ENCODE results near the gene PPP3CA. TPM values are rescaled to one million over a fixed set of nuclear protein-coding genes. Genes with fewer than 3 reads are reported as not detected.

The PPP3CA gene
- 26.8 and 27.0 TPM in 2 replicates for total RNA-seq (2014; rRNA removed; shearing (Covaris generic))
- 36.5 and 45.2 TPM in 2 replicates for polyA plus RNA-seq (2016; fragmentation: Nextera tagmentation; extraction: Ambion mirVana)
- long read RNA-seq, partial matches to known transcripts = 15 of 25 reads
- long read RNA-seq, other reads (novel, unspliced or antisense) = 6 of 25 reads

DNA sequence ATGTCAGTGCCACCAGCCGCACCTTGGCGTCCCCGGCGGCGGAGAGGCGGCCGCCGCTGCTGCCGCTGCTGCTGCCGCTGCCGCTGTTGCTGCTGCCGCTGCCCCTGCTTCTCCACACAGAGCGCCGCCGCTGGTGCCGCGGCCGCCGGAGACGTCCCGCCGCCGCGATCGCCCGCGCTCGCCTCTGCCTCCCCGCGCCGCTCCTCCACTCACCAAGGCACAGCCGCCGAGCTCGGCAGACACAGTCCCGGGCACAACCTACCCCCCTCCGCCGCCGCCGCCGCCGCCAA, at the start of gene PPP3CA:
Gene PPP3CA (minus strand): TSS at position 260 of the 290 bp plus-strand sequence.
- 0 out of 2 replicates have a peak, but pooled peaks cover 3% of the 10 kb centered on the region for H3F3A ChIP-seq (replicated peaks; ENCODE audit: low read depth)
- ATAC-seq = no peak

More for the DNA sequence above, at the start of gene PPP3CA:
- Histone ChIP-seq H4K20me1 (replicated peaks; ENCODE audit: insufficient read depth) (0 out of 2 replicates have a peak, but pooled peaks cover 5% of the 10 kb centered on the region), H3K79me2 (replicated peaks; ENCODE audit: insufficient read depth) (peaks cover 36% of the 10 kb centered on the region), H3K4me3 (peak within 1 kb of the TSS; percentile 95), H3K27me3 (ENCODE audit: insufficient read depth) (peaks cover 27% of the 10 kb centered on the region), H2AFZ (peak within 1 kb of the TSS; percentile 96), H3K9me2 (ENCODE audit: insufficient read depth) (no peaks in the 10 kb centered on the region), H3K36me3 (ENCODE audit: insufficient read depth) (no peaks in the 10 kb centered on the region), H3K4me2 (peak within 1 kb of the TSS; percentile 97), H3K27ac (ENCODE audit: low read depth) (peak within 1 kb of the TSS; percentile 95), H3K4me1 (ENCODE audit: insufficient read depth) (peaks cover 16% of the 10 kb centered on the region)
- Mint-ChIP-seq H3K4me1 (peaks cover 29% of the 10 kb centered on the region), H3K27me3 (ENCODE audit: insufficient read depth, low read depth, poor library complexity) (peaks cover 17% of the 10 kb centered on the region), H3K9me3 (peaks cover 4% of the 10 kb centered on the region; the same call in 1 of the 3 replicates), H3K36me3 (ENCODE audit: low read depth) (no peaks in the 10 kb centered on the region; the same call in 2 of the 3 replicates), H3K4me3 (peak within 1 kb of the TSS; percentile 98), H3K27ac (peak within 1 kb of the TSS; percentile 82)
- no peak for DNase-seq (ENCODE audit: low spot score)
- TF ChIP-seq ZNF331 (CRISPR knock-in tag; IDR thresholded peaks at IDR 0.05; ENCODE audit: low read depth) = no peak
- TF ChIP-seq CREB1 (CRISPR knock-in tag; IDR thresholded peaks at IDR 0.05; ENCODE audit: low read depth) = no peak
- no peak for TF ChIP-seq POLR2AphosphoS5 (IDR thresholded peaks at IDR 0.05; ENCODE audit: low read depth)
- TF ChIP-seq STAT1 (IDR thresholded peaks at IDR 0.05; ENCODE audit: unreplicated experiment) = no peak
- TF ChIP-seq, protein P1, sequence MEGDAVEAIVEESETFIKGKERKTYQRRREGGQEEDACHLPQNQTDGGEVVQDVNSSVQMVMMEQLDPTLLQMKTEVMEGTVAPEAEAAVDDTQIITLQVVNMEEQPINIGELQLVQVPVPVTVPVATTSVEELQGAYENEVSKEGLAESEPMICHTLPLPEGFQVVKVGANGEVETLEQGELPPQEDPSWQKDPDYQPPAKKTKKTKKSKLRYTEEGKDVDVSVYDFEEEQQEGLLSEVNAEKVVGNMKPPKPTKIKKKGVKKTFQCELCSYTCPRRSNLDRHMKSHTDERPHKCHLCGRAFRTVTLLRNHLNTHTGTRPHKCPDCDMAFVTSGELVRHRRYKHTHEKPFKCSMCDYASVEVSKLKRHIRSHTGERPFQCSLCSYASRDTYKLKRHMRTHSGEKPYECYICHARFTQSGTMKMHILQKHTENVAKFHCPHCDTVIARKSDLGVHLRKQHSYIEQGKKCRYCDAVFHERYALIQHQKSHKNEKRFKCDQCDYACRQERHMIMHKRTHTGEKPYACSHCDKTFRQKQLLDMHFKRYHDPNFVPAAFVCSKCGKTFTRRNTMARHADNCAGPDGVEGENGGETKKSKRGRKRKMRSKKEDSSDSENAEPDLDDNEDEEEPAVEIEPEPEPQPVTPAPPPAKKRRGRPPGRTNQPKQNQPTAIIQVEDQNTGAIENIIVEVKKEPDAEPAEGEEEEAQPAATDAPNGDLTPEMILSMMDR (conservative IDR thresholded peaks at IDR 0.05; ENCODE audit: low read depth in 2 of 2) = no peak
- TF ChIP-seq, protein P2, sequence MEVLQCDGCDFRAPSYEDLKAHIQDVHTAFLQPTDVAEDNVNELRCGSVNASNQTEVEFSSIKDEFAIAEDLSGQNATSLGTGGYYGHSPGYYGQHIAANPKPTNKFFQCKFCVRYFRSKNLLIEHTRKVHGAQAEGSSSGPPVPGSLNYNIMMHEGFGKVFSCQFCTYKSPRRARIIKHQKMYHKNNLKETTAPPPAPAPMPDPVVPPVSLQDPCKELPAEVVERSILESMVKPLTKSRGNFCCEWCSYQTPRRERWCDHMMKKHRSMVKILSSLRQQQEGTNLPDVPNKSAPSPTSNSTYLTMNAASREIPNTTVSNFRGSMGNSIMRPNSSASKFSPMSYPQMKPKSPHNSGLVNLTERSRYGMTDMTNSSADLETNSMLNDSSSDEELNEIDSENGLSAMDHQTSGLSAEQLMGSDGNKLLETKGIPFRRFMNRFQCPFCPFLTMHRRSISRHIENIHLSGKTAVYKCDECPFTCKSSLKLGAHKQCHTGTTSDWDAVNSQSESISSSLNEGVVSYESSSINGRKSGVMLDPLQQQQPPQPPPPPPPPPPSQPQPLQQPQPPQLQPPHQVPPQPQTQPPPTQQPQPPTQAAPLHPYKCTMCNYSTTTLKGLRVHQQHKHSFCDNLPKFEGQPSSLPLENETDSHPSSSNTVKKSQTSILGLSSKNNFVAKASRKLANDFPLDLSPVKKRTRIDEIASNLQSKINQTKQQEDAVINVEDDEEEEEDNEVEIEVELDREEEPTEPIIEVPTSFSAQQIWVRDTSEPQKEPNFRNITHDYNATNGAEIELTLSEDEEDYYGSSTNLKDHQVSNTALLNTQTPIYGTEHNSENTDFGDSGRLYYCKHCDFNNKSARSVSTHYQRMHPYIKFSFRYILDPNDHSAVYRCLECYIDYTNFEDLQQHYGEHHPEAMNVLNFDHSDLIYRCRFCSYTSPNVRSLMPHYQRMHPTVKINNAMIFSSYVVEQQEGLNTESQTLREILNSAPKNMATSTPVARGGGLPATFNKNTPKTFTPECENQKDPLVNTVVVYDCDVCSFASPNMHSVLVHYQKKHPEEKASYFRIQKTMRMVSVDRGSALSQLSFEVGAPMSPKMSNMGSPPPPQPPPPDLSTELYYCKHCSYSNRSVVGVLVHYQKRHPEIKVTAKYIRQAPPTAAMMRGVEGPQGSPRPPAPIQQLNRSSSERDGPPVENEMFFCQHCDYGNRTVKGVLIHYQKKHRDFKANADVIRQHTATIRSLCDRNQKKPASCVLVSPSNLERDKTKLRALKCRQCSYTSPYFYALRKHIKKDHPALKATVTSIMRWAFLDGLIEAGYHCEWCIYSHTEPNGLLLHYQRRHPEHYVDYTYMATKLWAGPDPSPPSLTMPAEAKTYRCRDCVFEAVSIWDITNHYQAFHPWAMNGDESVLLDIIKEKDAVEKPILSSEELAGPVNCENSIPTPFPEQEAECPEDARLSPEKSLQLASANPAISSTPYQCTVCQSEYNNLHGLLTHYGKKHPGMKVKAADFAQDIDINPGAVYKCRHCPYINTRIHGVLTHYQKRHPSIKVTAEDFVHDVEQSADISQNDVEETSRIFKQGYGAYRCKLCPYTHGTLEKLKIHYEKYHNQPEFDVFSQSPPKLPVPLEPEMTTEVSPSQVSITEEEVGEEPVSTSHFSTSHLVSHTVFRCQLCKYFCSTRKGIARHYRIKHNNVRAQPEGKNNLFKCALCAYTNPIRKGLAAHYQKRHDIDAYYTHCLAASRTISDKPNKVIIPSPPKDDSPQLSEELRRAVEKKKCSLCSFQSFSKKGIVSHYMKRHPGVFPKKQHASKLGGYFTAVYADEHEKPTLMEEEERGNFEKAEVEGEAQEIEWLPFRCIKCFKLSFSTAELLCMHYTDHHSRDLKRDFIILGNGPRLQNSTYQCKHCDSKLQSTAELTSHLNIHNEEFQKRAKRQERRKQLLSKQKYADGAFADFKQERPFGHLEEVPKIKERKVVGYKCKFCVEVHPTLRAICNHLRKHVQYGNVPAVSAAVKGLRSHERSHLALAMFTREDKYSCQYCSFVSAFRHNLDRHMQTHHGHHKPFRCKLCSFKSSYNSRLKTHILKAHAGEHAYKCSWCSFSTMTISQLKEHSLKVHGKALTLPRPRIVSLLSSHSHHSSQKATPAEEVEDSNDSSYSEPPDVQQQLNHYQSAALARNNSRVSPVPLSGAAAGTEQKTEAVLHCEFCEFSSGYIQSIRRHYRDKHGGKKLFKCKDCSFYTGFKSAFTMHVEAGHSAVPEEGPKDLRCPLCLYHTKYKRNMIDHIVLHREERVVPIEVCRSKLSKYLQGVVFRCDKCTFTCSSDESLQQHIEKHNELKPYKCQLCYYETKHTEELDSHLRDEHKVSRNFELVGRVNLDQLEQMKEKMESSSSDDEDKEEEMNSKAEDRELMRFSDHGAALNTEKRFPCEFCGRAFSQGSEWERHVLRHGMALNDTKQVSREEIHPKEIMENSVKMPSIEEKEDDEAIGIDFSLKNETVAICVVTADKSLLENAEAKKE (CRISPR knock-in tag; IDR thresholded peaks at IDR 0.05) = no peak
- TF ChIP-seq, protein P3, sequence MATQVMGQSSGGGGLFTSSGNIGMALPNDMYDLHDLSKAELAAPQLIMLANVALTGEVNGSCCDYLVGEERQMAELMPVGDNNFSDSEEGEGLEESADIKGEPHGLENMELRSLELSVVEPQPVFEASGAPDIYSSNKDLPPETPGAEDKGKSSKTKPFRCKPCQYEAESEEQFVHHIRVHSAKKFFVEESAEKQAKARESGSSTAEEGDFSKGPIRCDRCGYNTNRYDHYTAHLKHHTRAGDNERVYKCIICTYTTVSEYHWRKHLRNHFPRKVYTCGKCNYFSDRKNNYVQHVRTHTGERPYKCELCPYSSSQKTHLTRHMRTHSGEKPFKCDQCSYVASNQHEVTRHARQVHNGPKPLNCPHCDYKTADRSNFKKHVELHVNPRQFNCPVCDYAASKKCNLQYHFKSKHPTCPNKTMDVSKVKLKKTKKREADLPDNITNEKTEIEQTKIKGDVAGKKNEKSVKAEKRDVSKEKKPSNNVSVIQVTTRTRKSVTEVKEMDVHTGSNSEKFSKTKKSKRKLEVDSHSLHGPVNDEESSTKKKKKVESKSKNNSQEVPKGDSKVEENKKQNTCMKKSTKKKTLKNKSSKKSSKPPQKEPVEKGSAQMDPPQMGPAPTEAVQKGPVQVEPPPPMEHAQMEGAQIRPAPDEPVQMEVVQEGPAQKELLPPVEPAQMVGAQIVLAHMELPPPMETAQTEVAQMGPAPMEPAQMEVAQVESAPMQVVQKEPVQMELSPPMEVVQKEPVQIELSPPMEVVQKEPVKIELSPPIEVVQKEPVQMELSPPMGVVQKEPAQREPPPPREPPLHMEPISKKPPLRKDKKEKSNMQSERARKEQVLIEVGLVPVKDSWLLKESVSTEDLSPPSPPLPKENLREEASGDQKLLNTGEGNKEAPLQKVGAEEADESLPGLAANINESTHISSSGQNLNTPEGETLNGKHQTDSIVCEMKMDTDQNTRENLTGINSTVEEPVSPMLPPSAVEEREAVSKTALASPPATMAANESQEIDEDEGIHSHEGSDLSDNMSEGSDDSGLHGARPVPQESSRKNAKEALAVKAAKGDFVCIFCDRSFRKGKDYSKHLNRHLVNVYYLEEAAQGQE (IDR thresholded peaks at IDR 0.05; ENCODE audit: unreplicated experiment) = no peak
- TF ChIP-seq ZNF114 (CRISPR knock-in tag; IDR thresholded peaks at IDR 0.05) = no peak
- no peak for TF ChIP-seq NANOG (IDR thresholded peaks at IDR 0.05; ENCODE audit: borderline replicate concordance)
- no peak for TF ChIP-seq EZH2 (IDR thresholded peaks at IDR 0.05; ENCODE audit: low read depth, unreplicated experiment)
- TF ChIP-seq, protein P4, sequence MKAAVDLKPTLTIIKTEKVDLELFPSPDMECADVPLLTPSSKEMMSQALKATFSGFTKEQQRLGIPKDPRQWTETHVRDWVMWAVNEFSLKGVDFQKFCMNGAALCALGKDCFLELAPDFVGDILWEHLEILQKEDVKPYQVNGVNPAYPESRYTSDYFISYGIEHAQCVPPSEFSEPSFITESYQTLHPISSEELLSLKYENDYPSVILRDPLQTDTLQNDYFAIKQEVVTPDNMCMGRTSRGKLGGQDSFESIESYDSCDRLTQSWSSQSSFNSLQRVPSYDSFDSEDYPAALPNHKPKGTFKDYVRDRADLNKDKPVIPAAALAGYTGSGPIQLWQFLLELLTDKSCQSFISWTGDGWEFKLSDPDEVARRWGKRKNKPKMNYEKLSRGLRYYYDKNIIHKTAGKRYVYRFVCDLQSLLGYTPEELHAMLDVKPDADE (IDR thresholded peaks at IDR 0.05) = no peak
- no peak for TF ChIP-seq EZH2phosphoT487 (IDR thresholded peaks at IDR 0.05; ENCODE audit: unreplicated experiment)
- TF ChIP-seq JUNB (IDR thresholded peaks at IDR 0.05; ENCODE audit: unreplicated experiment) = no peak
